Stimulated activated CD4-positive, alpha-beta T cell treated with anti-CD3 and anti-CD28 coated beads, Interleukin-12 subunit alpha, Interleukin-12 subunit beta, amount 100 ng/mL, for 24 hours (primary cell): ENCODE data around the gene STXBP6.

Experiments used
- DNase-seq, 2 experiments: peaks; one replicate each; pipeline ENCODE4 v3.0.0-alpha.2; 2020; ENCODE audit warnings: low read depth in 2 of 2

STXBP6 gene

GRCh38 chr14:24831677-24832076 lies 218.3 kb downstream of the STXBP6 start:
- DNase-seq = no peak

DNA sequence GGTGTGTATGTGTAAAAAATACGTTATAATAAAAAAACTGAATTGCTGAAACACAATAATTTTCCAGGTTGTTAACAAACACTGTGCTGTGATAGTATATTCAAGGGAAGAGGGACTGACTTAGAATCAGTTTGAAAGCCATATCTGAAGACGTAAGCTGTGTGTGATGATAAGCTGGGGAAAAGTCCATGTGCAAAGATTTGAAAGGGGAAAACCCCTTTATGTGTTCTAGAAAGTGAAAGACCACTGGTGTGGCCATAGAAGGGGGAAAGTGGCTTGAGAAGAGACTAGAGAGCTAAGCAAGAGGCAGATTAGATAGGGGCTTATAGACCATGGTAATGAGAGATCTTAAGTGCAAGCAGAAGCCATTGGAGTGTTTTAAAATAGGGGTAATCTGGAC lies 220.1 kb downstream of the STXBP6 start:
- no peak for DNase-seq

GRCh38 chr14:24828486-24828885 lies 221.5 kb downstream of the STXBP6 start:
- DNase-seq = no peak

DNA sequence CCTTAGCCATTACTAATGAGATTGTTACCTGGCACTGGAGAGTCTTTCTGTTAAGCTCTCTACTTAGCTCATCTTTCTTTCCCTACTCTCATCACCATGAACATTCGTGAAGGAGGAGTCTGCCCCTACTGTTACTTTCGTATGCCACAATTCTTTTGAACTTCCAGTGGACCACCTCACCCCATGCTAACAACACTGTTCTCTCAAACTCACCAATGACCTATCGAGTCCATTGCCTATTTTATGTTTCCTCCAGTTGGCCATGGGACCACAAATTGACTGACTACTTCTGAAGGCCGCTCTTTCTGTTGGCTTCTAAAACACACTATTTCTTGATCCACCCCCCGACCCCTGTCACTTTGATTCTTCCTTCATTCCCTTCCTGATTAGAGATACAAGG lies 223.6 kb downstream of the STXBP6 start:
- DNase-seq = no peak

GRCh38 chr14:24820616-24821015 lies 229.3 kb downstream of the STXBP6 start:
- no peak for DNase-seq

DNA sequence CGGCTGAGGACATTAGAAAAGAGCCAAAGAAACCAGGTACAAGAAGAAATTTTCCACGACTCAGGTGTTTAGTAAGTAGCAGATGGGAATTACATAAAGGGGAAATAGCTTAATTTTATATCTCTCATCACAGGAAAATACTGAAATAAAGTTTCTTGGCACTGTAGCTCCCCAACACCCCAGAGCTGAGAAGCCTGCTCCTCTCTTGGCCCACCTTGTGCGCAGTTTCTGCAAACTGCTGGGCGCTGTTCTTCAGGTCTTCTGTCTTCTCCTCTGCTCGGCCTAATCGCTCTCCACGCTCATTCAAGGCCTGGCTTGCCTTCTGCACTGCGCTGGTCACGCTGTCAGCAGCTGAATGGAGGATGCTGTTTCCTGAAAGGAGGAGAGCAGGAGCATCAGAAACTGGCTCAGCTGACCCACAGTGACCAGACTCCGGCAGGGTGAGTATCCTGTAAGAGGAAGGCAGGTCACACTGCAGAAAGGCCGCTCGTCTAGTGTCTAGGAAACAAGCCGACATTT lies 231.1 kb downstream of the STXBP6 start:
- DNase-seq = no peak

GRCh38 chr14:24818058-24818822 lies 231.7 kb downstream of the STXBP6 start:
- DNase-seq = no peak

DNA sequence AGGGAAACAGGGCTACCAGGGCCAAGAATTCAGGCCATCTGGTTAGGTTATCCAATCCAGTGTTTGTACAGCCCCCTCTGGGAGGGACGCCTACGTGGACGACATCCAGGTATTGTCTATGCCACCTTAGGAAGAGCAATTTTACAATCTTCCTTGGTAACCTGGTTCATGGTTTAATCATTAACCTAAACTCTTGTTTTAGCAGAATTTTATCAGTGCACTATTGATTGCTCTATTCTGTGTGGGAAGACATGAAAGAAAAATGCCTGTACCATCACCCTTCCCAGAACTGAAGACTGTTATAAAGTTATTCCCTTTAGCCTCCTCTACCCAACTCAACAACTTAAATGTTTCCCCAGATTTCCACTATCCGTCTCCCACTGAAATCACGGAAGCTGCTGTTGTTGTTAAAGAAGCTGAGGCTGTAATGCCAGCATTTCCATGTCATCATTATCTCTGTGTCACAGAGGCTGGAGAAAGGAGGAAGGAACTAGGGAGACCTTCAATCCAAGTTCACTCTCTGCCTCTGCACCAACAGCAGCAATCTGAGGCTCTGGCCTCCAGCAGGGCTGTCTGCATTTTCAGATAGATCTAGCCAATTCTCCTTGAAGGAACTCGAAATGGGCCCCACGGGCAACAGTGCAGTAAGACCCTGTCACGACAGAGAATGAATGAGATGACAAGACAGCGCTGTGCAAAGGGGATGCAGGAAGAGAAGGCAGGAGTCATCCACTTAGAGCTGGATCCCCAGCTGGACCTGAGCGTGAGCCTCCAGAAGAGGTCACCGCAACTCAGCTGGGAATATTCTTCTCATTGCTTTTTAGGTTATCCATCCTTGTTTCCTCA lies 232.5 kb downstream of the STXBP6 start:
- no peak for DNase-seq

DNA sequence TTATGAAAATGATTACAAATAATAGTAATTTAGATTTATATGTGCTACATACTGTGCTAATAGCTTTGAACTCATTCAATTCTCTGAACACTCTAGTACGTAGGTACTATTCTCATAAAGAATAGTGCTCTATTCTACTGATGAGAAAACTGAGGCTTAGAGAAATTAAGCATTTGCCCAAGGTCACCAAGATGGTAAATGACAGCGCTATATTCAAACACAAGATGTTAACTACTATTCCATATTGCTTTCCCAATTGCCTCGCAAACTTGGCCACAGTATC lies 233.1 kb downstream of the STXBP6 start:
- no peak for DNase-seq

DNA sequence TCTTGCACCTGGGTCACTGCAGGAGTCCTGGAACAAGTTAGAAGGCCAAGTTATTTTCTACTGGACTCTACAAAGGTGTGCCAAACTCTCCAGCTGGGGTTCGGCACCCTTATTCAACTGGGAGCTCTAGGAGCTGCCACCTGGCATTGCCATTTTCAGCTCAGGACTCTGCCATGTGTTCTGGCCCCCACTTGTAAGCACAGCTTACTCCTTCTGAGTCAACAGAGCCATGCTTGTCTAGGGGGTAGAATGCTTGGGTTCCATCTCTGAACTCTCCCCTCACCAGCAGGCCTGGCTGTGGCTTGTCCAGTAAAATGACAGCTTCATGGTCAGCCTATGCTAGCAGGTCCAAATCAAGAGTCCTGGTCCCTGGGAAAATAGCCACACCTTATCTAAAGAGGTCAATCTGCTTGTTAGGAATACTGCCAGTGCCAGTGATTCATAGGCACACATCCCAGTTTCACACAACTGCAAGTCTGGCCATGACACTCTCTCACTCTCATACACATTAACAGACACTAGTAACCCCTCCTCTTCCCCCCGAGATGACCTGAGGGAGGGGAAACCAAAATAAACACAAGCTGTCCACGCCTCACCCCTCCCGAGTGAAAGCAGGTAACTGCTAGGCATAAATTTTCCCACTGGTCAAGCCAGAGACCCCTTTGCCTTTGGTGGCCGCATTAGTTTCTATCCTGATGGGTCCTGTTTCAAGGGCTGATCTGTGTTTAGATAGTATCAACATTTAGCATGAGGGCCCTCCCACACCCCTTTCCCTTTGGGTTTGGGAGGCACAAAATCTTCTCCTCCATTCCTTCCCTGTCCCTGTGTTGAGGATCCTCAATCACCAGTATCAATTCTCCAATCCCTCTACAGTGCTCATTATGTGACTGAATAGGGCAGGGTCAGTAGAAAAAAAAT lies 233.7 kb downstream of the STXBP6 start:
- DNase-seq = no peak

DNA sequence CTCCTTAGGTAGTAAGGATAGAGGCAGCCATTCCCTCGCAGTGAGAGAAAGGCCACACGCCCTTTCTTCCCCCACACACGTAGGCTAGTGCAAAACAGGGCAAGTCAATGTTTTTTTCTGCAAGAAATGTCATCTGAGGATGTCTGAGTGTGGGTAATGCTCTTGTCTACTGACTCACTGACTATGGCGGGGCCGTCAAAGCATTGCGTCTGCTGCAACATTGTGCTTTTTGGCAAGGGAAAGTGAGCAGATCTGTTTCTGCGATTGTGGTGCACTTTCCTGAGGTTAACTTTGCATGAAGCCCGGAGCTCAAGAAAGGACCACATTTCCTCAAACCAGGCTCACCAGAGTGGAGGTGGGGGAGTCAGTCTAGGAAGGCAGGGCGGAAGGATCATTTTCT lies 234.4 kb downstream of the STXBP6 start:
- no peak for DNase-seq

GRCh38 chr14:24814944-24815343 lies 235.0 kb downstream of the STXBP6 start:
- no peak for DNase-seq

DNA sequence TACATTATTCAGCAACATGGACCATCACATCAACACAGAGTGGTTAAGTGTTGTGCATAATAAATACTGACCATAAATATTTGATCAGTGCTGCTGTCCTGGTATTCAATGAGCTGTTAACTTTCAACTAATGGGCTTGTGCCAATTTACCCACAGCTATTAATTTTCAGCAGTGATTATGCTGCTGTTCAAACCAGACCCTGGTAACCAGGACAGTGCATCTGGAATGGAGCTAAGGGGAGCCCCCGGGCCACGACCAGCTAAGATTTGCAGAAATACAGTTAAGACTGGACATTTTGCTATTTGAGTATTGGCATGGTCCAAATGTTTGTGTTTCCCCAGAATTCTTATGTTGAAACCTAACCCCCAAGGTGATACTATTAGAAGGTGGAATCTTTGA lies 235.6 kb downstream of the STXBP6 start:
- no peak for DNase-seq

GRCh38 chr14:24813819-24814259 lies 236.1 kb downstream of the STXBP6 start:
- DNase-seq = no peak

GRCh38 chr14:24813089-24813815 lies 236.7 kb downstream of the STXBP6 start:
- no peak for DNase-seq

DNA sequence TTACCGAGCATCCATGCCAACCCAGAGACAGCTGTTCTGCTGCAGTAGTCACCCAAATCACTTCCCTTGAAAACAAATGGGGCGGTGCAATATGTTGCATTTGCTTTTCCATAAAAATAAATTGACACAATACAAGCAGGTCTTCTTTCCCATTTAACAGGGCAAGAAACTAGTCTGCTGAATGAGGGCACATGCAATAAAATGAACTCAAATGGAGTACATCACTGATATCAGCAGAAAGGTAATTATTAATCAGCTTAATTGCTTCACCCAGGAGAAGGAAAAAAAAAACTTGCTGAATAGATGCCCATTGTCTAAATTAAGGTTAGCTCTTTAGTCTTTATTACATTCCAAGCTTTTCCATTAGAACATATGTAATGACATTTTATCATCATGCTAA lies 240.8 kb downstream of the STXBP6 start:
- no peak for DNase-seq

DNA sequence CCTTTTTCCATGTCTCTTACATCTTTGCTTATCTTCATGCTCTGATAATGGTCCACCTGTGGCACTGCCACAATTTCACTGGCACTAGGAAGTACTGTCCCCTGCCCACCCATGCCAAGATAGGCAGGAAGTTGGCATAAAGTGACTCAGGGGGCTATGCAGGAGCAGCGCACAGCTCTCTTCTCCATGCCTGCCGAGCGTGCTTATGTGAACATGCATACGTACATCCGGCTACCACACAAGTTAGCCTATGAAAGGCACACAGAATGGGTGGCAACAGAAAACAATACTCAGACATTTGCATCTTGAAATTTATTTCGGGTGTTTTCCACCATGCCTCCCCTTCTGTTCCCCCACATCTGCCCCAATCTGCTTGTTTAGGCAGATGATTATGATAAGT lies 241.5 kb downstream of the STXBP6 start:
- DNase-seq = no peak

GRCh38 chr14:24806061-24806678 lies 243.8 kb downstream of the STXBP6 start:
- peak in 1 of 2 experiments; percentile 42 for DNase-seq

- DNase-seq = no peak
Measured at GRCh38 chr14:24804552-24805212, 245.3 kb downstream of the STXBP6 start.

- DNase-seq = no peak
Measured at GRCh38 chr14:24803933-24804494, 245.9 kb downstream of the STXBP6 start.
